Activated CD8-positive, alpha-beta T cell treated with anti-CD3 and anti-CD28 coated beads for 36 hours (primary cell): ENCODE results near the gene PACRGL. TPM values are rescaled to one million over a fixed set of nuclear protein-coding genes. Genes with fewer than 3 reads are reported as not detected.

Source experiments
- ATAC-seq: fragments of 200-7000 bp; cut with Tn5 transposase; one replicate; pipeline ENCODE4 v1.10.0; 2021; ENCODE audit warnings: mild to moderate bottlenecking, moderate library complexity
- CTCF ChIA-PET: fragments of 350-600 bp; sonication (Branson Sonifier 250); formaldehyde crosslinking; loops from one replicate; lab custom pipeline; 2021; ENCODE audit warnings: antibody characterized with exemption; lab: Charles Lee
- POLR2A ChIA-PET: fragments of 350-600 bp; sonication (Branson Sonifier 250); formaldehyde crosslinking; loops from one replicate; lab custom pipeline; 2021; ENCODE audit warnings: antibody characterized with exemption; lab: Charles Lee
- DNase-seq: peaks from one replicate; pipeline ENCODE4 v3.0.0-alpha.2; 2020
- H3K27ac Mint-ChIP-seq: one replicate; pipeline ENCODE4 v1.8.0; 2021; ENCODE audit warnings: mild to moderate bottlenecking, mixed read lengths
- H3K27me3 Mint-ChIP-seq: one replicate; pipeline ENCODE4 v1.8.0; 2021; ENCODE audit warnings: mixed read lengths
- H3K36me3 Mint-ChIP-seq: one replicate; pipeline ENCODE4 v1.8.0; 2021; ENCODE audit warnings: low read depth, mixed read lengths
- H3K4me1 Mint-ChIP-seq: one replicate; pipeline ENCODE4 v1.8.0; 2021; ENCODE audit warnings: low read depth, mixed read lengths
- H3K4me3 Mint-ChIP-seq: one replicate; pipeline ENCODE4 v1.8.0; 2021; ENCODE audit warnings: mild to moderate bottlenecking, moderate library complexity, mixed read lengths
- H3K9me3 Mint-ChIP-seq: one replicate; pipeline ENCODE4 v1.8.0; 2021; ENCODE audit warnings: mixed read lengths
- CTCF ChIP-seq: fragments of 200-600 bp; IDR thresholded peaks from one replicate; pipeline ENCODE4 v1.8.0; 2022; ENCODE audit warnings: antibody characterized with exemption, mild to moderate bottlenecking
- intact Hi-C: fragments of 100-400 bp; cut with micrococcal nuclease; formaldehyde crosslinking; loops from one replicate; pipeline ENCODE4 v1.10.0; 2022
- total RNA-seq, 2 experiments: library from RNA; stranded (reverse); gene quantifications; one replicate each; pipeline ENCODE4 v1.2.3, GENCODE V29; 2021

Gene PACRGL
- total RNA-seq, 2 experiments from 2014 or later, result 13.0 to 14.0 TPM

GRCh38 chr4:20761382-20761781 lies 61.1 kb downstream of the PACRGL start:
- intact Hi-C loops, result no loop called here
- Mint-ChIP-seq H3K27me3 (no peaks in the 10 kb centered on the region), H3K4me3 (no peak overlapping the region), H3K27ac (no peak overlapping the region), H3K9me3 (no peaks in the 10 kb centered on the region), H3K4me1 (no peaks in the 10 kb centered on the region), H3K36me3 (no peaks in the 10 kb centered on the region)
- DNase-seq (no peak), ATAC-seq (no peak)
- POLR2A ChIA-PET, result no interaction called here
- TF ChIP-seq CTCF, result no peak
- CTCF ChIA-PET, result interaction anchor here (1.1 to 1.8 kb wide), 2 partner anchors 11 to 12 kb away, joined by 3 to 10 read pairs; no protein-coding TSS in a partner anchor

GRCh38 chr4:20761826-20762225 lies 61.6 kb downstream of the PACRGL start:
- H3K27me3 Mint-ChIP-seq, result no peaks in the 10 kb centered on the region
- ChIA-PET CTCF (interaction anchor here (1.8 kb wide), 1 partner anchor 12 kb away, joined by 10 read pairs; no protein-coding TSS in a partner anchor), POLR2A (no interaction called here)
- H3K4me3 Mint-ChIP-seq, result no peak overlapping the region
- no peak for ATAC-seq
- H3K4me1 Mint-ChIP-seq, result no peaks in the 10 kb centered on the region
- no peak for TF ChIP-seq CTCF
- no peaks in the 10 kb centered on the region for H3K36me3 Mint-ChIP-seq
- DNase-seq, result no peak
- H3K27ac Mint-ChIP-seq, result no peak overlapping the region
- intact Hi-C loops, result no loop called here
- H3K9me3 Mint-ChIP-seq, result no peaks in the 10 kb centered on the region

GRCh38 chr4:20764366-20764992 lies 64.2 kb downstream of the PACRGL start:
- intact Hi-C loops, result no loop called here
- CTCF ChIA-PET, result interaction anchor here (1.1 kb wide), 1 partner anchor 9 kb away, joined by 3 read pairs; no protein-coding TSS in a partner anchor

GRCh38 chr4:20773144-20773997 lies 73.1 kb downstream of the PACRGL start:
- no peaks in the 10 kb centered on the region for H3K36me3 Mint-ChIP-seq
- intact Hi-C loops, result loop anchor here (10.0 kb wide), 3 partner anchors 361 to 991 kb away; no protein-coding TSS in a partner anchor
- ATAC-seq (peak; percentile 51), DNase-seq (peak; percentile 37)
- peak; percentile 53 for TF ChIP-seq CTCF
- H3K27me3 Mint-ChIP-seq, result no peaks in the 10 kb centered on the region
- no peaks in the 10 kb centered on the region for H3K9me3 Mint-ChIP-seq
- H3K4me1 Mint-ChIP-seq, result no peaks in the 10 kb centered on the region
- H3K27ac Mint-ChIP-seq, result no peak overlapping the region
- no peak overlapping the region for H3K4me3 Mint-ChIP-seq
- ChIA-PET POLR2A (no interaction called here), CTCF (interaction anchor here (0.6 to 2.4 kb wide), 24 partner anchors 9 to 999 kb away, joined by 3 to 10 read pairs (median 4); partner anchors contain the start of gene PACRGL)

More at GRCh38 chr4:20764366-20764992, 64.2 kb downstream of the PACRGL start:
- POLR2A ChIA-PET, result no interaction called here
- H3K4me3 Mint-ChIP-seq, result no peak overlapping the region
- no peaks in the 10 kb centered on the region for H3K9me3 Mint-ChIP-seq
- H3K36me3 Mint-ChIP-seq, result no peaks in the 10 kb centered on the region
- no peaks in the 10 kb centered on the region for H3K4me1 Mint-ChIP-seq
- DNase-seq, result no peak
- H3K27ac Mint-ChIP-seq, result no peak overlapping the region
- no peak for ATAC-seq
- H3K27me3 Mint-ChIP-seq, result no peaks in the 10 kb centered on the region
- no peak for TF ChIP-seq CTCF
